Right kidney (tissue), 1 donor: ENCODE results near the gene LMNTD2.
A peak's percentile ranks its signal among the peaks of the same experiment; 100 is the strongest.

Experiments used
- DNase-seq: peaks from one replicate; pipeline ENCODE4 v3.0.0-alpha.2; 2016

The LMNTD2 gene

GRCh38 chr11:567629-568292 is 7.2 kb upstream of the LMNTD2 start:
- peak; percentile 53 for DNase-seq

- no peak for DNase-seq
Observed at GRCh38 chr11:567011-567628, 6.6 kb upstream of the LMNTD2 start.

- no peak for DNase-seq
Observed at GRCh38 chr11:565921-566509, 5.5 kb upstream of the LMNTD2 start.

- no peak for DNase-seq
Observed at GRCh38 chr11:563812-564578, 3.5 kb upstream of the LMNTD2 start.

GRCh38 chr11:563066-563811 is 2.7 kb upstream of the LMNTD2 start:
- no peak for DNase-seq

- DNase-seq, result no peak
Observed at GRCh38 chr11:562046-562645, 1.6 kb upstream of the LMNTD2 start.

- DNase-seq, result peak; percentile 79
Observed at GRCh38 chr11:561148-562003, 838 bp upstream of the LMNTD2 start.

GRCh38 chr11:559712-560304 is 730 bp downstream of the LMNTD2 start:
- DNase-seq, result no peak

- no peak for DNase-seq
Observed at GRCh38 chr11:559020-559620, 1.4 kb downstream of the LMNTD2 start.

GRCh38 chr11:558503-558902 is 2.0 kb downstream of the LMNTD2 start:
- DNase-seq, result no peak

GRCh38 chr11:557328-558132 is 3.0 kb downstream of the LMNTD2 start:
- DNase-seq, result no peak

- no peak for DNase-seq
Observed at GRCh38 chr11:556662-557256, 3.8 kb downstream of the LMNTD2 start.

GRCh38 chr11:555780-556661 is 4.5 kb downstream of the LMNTD2 start:
- peak; percentile 58 for DNase-seq

GRCh38 chr11:555227-555779 is 5.2 kb downstream of the LMNTD2 start:
- DNase-seq, result peak; percentile 58

- DNase-seq, result no peak
Observed at GRCh38 chr11:554428-555226, 5.9 kb downstream of the LMNTD2 start.

GRCh38 chr11:553988-554340 is 6.6 kb downstream of the LMNTD2 start:
- DNase-seq, result no peak
